Sigmoid colon (tissue), 7 donors: ENCODE measurements around the gene ENTPD1. TPM values are rescaled to one million over a fixed set of nuclear protein-coding genes. Genes with fewer than 3 reads are reported as not detected.
"Not testable (repeated sequence)": the region's sequence is repeated elsewhere in the genome, so short reads cannot be mapped to it uniquely, and the experiment has no call there.

Source experiments
- DNase-seq: peaks from one replicate; pipeline ENCODE4 v3.0.0-alpha.2; 2019
- H3K27ac ChIP-seq, 4 donors: fragments of 200-600 bp; sonication (generic); one replicate each; pipeline ENCODE4 v1.5.1; 2016 to 2019; ENCODE audit warnings: mild to moderate bottlenecking in 1 of 4
- H3K27me3 ChIP-seq, 3 donors: fragments of 200-600 bp; sonication (generic); one replicate each; pipeline ENCODE4 v1.5.1; 2019; ENCODE audit warnings: mild to moderate bottlenecking in 1 of 3
- H3K36me3 ChIP-seq, 4 donors: fragments of 200-600 bp; sonication (generic); one replicate each; pipeline ENCODE4 v1.5.1; 2016 to 2019
- H3K4me1 ChIP-seq, 4 donors: fragments of 200-600 bp; sonication (generic); one replicate each; pipeline ENCODE4 v1.5.1; 2017 to 2019
- H3K4me3 ChIP-seq, 4 donors: fragments of 200-600 bp; sonication (generic); one replicate each; pipeline ENCODE4 v1.5.1; 2017 to 2019; ENCODE audit warnings: mild to moderate bottlenecking in 2 of 4, moderate library complexity in 1 of 4
- H3K9me3 ChIP-seq, 4 donors: fragments of 200-600 bp in 3 of 4; sonication (generic) in 3 of 4; one replicate each; pipeline versions ENCODE4 v1.5.1 to v1.6.1; 2013 to 2019
- EP300 ChIP-seq, 4 donors: sonication (generic); formaldehyde crosslinking; IDR thresholded peaks; one replicate each; pipeline ENCODE4 v1.6.1; 2017; ENCODE audit warnings: antibody characterized with exemption in 4 of 4
- POLR2A ChIP-seq, 2 donors: fragments of 450-650 bp; IDR thresholded peaks; one replicate each; pipeline ENCODE4 v1.6.1; 2016; ENCODE audit warnings: antibody characterized with exemption in 2 of 2, mild to moderate bottlenecking in 2 of 2, moderate library complexity in 2 of 2
- POLR2AphosphoS5 ChIP-seq, 4 donors: sonication (generic); formaldehyde crosslinking; IDR thresholded peaks; one replicate each; pipeline ENCODE4 v1.6.1; 2017; ENCODE audit warnings: antibody characterized with exemption in 4 of 4
- WGBS, 2 donors: extraction: QIAGEN DNeasy Blood & Tissue Kit; methylation state at CpG; one replicate each; pipeline ENCODE4 v1.1.7; 2013; 5-methylcytosine and 5-hydroxymethylcytosine counted together
- intact Hi-C: fragments of 100-400 bp; cut with DNase I; formaldehyde crosslinking; loops from one replicate; pipeline ENCODE4 v1.15.1; 2023
- polyA plus RNA-seq, 3 donors: library from polyadenylated mRNA; stranded (reverse); fragments of 200-250 nt; gene quantifications; one replicate each; pipeline ENCODE4 v1.2.3, GENCODE V29; 2013
- total RNA-seq, 4 donors: library from RNA; depleted of rRNA; stranded (reverse); fragments of >200 nt; gene quantifications; one replicate each; pipeline ENCODE4 v1.1.0, GENCODE V29; 2016
- TF ChIP-seq, protein P1 (sequence below), 4 experiments: fragments of 450-650 bp in 3 of 4; fragments of 200-600 bp in 1 of 4; IDR thresholded peaks; one replicate each; pipeline ENCODE4 v1.5.1; 2016 to 2019; ENCODE audit warnings: antibody characterized with exemption in 4 of 4, mild to moderate bottlenecking in 3 of 4, moderate library complexity in 2 of 4
- donor health status: healthy with polysubstance abuse.
- donor health status: Bipolar disorder and iron deficiency.
- donor health status: healthy.

ENTPD1 gene
- total and polyA plus RNA-seq, 7 donors: 5.4 to 112 (median 18.5) TPM

DNA sequence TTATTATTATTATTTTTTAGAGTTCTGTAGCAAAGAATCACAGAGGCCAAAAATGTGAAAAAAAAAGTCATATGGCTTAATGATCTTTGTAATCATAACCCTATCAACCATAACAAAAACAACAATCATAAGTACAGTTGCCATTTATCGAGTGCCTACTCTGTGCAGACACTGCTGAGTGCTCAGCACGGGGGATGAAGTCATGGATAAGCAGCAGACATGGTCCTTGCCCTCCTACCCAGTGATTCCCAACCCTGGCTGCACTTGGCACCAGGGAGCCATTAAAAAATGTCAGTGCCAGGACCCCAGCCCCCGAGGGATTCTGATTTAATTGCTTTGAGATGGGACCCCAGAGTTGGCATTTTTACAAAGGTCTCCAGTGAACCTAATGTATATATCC lies 38.2 kb downstream of the ENTPD1 start:
- TF ChIP-seq POLR2AphosphoS5 (IDR thresholded peaks at IDR 0.05) (no peak), POLR2A (IDR thresholded peaks at IDR 0.05) (no peak), EP300 (IDR thresholded peaks at IDR 0.05) (no peak)
- TF ChIP-seq, protein P1, sequence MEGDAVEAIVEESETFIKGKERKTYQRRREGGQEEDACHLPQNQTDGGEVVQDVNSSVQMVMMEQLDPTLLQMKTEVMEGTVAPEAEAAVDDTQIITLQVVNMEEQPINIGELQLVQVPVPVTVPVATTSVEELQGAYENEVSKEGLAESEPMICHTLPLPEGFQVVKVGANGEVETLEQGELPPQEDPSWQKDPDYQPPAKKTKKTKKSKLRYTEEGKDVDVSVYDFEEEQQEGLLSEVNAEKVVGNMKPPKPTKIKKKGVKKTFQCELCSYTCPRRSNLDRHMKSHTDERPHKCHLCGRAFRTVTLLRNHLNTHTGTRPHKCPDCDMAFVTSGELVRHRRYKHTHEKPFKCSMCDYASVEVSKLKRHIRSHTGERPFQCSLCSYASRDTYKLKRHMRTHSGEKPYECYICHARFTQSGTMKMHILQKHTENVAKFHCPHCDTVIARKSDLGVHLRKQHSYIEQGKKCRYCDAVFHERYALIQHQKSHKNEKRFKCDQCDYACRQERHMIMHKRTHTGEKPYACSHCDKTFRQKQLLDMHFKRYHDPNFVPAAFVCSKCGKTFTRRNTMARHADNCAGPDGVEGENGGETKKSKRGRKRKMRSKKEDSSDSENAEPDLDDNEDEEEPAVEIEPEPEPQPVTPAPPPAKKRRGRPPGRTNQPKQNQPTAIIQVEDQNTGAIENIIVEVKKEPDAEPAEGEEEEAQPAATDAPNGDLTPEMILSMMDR (IDR thresholded peaks at IDR 0.05): no peak
- intact Hi-C loops: loop anchor here (5.0 kb wide), 1 partner anchor 37 kb away; the partner anchor contains the start of gene ENTPD1
- no peaks in the 10 kb centered on the region for H3K36me3 ChIP-seq
- peaks cover 0 to 48% (median 21%) of the 10 kb centered on the region in 4 donors for H3K4me1 ChIP-seq
- WGBS, 2 donors: 77 to 79% methylated on average over 3 of the region's 3 CpGs
- no peak for DNase-seq
- no peaks in the 10 kb centered on the region for H3K9me3 ChIP-seq
- H3K27ac ChIP-seq: peak overlapping the region in 3 of 4 donors; percentile 59 to 68 (median 64)
- no peak overlapping the region for H3K4me3 ChIP-seq
- no peaks in the 10 kb centered on the region for H3K27me3 ChIP-seq

DNA sequence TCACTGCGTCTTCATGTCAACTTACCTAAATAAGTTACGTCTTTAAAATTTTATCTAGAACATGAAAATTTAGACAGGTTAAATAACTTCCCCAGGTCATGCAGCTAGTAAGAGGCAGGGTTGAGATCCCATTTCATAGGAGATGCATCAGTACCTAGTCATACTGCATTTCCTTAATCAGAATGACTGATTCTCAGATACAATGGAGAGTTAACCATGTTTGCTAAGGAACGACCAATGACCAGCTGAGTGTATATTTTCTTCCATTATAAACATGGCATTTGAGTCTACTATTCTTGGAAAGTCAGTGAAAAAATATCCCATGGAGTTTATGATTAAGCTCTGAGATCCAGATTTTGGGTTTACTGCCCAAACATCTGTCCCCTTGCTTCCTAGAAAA lies 39.6 kb downstream of the ENTPD1 start:
- H3K36me3 ChIP-seq: no peaks in the 10 kb centered on the region
- no peak overlapping the region for H3K27ac ChIP-seq
- peaks cover 0 to 46% (median 21%) of the 10 kb centered on the region in 4 donors for H3K4me1 ChIP-seq
- H3K9me3 ChIP-seq: no peaks in the 10 kb centered on the region
- WGBS, 2 donors: 87 to 91% methylated on average over 3 of the region's 3 CpGs
- no peak overlapping the region for H3K4me3 ChIP-seq
- no peak for DNase-seq
- TF ChIP-seq POLR2A (IDR thresholded peaks at IDR 0.05) (no peak), EP300 (IDR thresholded peaks at IDR 0.05) (no peak), POLR2AphosphoS5 (IDR thresholded peaks at IDR 0.05) (no peak)
- TF ChIP-seq, protein P1 (IDR thresholded peaks at IDR 0.05): no peak
- intact Hi-C loops: no loop called here
- H3K27me3 ChIP-seq: no peaks in the 10 kb centered on the region

DNA sequence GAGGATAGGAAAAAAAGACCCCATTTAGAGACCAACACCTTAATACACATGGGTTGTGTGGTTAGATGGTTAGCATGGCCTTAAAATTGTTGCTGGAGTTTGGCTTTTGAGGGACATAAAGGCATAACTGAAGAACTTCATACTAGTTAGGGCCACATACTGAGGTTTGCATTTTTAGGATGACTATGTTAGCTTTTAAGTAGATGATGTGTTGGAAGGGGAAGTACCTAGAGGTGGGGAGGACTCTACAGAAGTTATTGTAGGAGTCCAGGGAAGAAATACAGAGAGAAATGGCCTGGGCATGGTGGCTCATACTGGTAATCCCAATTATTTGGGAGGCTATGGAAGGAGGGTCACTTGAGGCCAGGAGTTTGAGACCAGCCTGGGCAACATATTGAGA lies 40.5 kb downstream of the ENTPD1 start:
- Histone ChIP-seq H3K4me3 (no peak overlapping the region), H3K36me3 (no peaks in the 10 kb centered on the region), H3K9me3 (no peaks in the 10 kb centered on the region), H3K4me1 (peaks cover 0 to 38% (median 15%) of the 10 kb centered on the region in 4 donors), H3K27me3 (no peaks in the 10 kb centered on the region), H3K27ac (no peak overlapping the region)
- intact Hi-C loops: no loop called here
- DNase-seq: no peak
- TF ChIP-seq EP300 (IDR thresholded peaks at IDR 0.05) (no peak), POLR2AphosphoS5 (IDR thresholded peaks at IDR 0.05) (no peak), POLR2A (IDR thresholded peaks at IDR 0.05) (no peak)
- TF ChIP-seq, protein P1 (IDR thresholded peaks at IDR 0.05): no peak

DNA sequence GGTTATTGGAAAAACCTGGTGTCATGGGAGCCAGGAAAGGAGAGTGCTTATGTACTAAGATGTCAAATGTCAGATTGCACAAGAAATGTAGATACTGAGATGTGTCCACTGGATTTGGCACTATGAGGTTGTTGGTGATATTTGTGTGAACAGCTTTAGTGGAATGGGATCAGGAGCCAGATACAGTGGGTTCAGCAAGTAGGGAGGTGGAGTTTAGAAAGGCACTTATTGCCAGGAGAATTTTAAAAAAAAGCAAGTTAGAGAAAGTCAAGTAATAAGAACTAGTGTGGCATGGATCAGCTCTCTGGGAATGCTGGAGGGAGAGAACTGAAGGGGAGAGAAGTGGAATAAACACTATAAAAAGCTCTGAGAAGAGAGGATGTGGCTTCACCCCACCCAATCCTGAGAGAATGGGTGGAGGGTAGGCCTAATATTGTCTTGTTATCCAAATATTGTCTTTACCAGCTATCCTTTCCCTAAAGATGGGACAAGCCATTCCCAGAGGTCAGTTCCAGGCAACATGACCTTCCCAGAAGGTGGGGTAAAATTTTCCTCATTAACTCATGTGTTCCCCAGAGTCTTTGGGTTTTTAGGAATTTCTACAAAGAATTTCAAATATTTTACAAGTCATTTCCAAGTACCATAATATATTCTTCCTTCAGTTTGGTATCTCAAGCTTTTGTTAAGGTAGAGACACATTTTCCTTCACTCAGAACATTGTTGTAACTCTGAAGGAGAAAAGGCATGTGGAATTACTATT lies 42.3 kb downstream of the ENTPD1 start:
- H3K36me3 ChIP-seq: no peaks in the 10 kb centered on the region
- H3K4me1 ChIP-seq: peaks cover 0 to 21% (median 2%) of the 10 kb centered on the region in 4 donors
- no peak overlapping the region for H3K27ac ChIP-seq
- intact Hi-C loops: no loop called here
- H3K27me3 ChIP-seq: no peaks in the 10 kb centered on the region
- H3K4me3 ChIP-seq: no peak overlapping the region
- DNase-seq: no peak
- H3K9me3 ChIP-seq: no peaks in the 10 kb centered on the region
- no peak for TF ChIP-seq POLR2A (IDR thresholded peaks at IDR 0.05)
- TF ChIP-seq POLR2AphosphoS5 (IDR thresholded peaks at IDR 0.05): no peak
- TF ChIP-seq, protein P1 (IDR thresholded peaks at IDR 0.05): no peak
- TF ChIP-seq EP300 (IDR thresholded peaks at IDR 0.05): no peak

DNA sequence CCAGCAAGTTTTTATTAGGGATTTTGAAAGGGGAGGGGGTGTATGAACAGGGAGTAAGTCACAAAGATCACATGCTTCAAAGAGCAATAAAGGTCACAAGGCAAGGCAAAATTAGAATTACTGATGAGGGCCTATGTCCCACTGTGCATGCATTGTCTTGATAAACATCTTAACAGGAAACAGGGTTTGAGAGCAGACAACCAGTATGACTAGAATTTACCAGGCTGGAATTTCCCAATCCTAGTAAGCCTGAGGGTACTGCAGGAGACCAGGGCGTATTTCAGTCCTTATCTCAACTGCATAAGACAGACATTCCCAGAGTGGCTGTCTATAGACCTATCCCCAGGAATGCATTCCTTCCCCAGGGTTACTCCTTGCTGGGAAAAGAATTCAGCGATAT lies 44.3 kb downstream of the ENTPD1 start:
- H3K27me3 ChIP-seq, H3K9me3 ChIP-seq, DNase-seq, H3K4me3 ChIP-seq, H3K27ac ChIP-seq, H3K36me3 ChIP-seq, intact Hi-C loops: not testable (repeated sequence)
- peaks cover 0 to 10% (median 0%) of the 10 kb centered on the region in 4 donors for H3K4me1 ChIP-seq
- WGBS, 2 donors: 87 to 91% methylated on average over 2 of the region's 2 CpGs

DNA sequence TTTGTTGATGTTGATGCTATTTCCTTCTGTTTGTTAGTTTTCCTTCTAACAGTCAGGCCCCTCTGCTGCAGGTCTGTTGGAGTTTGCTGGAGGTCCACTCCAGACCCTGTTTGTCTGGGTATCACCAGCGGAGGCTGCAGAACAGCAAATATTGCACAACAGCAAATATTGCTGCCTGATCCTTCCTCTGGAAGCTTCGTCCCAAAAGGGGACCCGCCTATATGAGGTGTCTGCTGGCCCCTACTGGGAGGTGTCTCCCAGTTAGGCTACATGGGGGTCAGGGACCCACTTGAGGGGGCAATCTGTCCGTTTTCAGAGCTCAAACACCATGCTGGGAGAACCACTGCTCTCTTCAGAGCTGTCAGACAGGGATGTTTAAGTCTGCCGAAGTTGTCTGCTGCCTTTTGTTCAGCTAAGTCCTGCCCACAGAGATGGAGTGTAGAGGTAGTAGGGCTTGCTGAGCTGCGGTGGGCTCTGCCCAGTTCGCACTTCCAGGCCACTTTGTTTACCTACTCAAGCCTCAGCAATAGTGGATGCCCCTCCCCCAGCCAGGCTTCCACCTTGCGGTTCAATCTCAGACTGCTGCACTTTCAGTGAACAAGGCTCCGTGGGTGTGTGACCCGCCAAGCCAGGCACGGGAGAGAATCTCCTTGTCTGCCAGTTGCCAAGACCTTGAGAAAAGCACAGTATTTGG lies 50.9 kb downstream of the ENTPD1 start:
- H3K27me3 ChIP-seq, H3K9me3 ChIP-seq, DNase-seq, H3K36me3 ChIP-seq, H3K4me3 ChIP-seq, H3K4me1 ChIP-seq, H3K27ac ChIP-seq, intact Hi-C loops: not testable (repeated sequence)
- WGBS, 2 donors: 71 to 82% methylated on average over 11 of the region's 11 CpGs

DNA sequence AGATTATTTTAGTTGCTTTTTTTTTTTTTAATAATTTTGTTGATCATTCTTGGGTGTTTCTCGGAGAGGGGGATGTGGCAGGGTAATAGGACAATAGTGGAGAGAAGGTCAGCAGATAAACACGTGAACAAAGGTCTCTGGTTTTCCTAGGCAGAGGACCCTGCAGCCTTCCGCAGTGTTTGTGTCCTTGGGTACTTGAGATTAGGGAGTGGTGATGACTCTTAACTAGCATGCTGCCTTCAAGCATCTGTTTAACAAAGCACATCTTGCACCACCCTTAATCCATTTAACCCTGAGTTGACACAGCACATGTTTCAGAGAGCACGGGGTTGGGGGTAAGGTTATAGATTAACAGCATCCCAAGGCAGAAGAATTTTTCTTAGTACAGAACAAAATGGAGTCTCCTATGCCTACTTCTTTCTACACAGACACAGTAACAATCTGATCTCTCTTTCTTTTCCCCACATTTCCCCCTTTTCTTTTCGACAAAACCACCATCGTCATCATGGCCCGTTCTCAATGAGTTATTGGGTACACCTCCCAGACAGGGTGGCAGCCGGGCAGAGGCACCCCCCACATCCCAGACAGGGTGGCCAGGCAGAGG lies 52.8 kb downstream of the ENTPD1 start:
- H3K4me3 ChIP-seq, H3K36me3 ChIP-seq, intact Hi-C loops, DNase-seq, H3K27ac ChIP-seq, H3K27me3 ChIP-seq, H3K4me1 ChIP-seq, H3K9me3 ChIP-seq: not testable (repeated sequence)
- WGBS, 2 donors: 86 to 92% methylated on average over 7 of the region's 8 CpGs
